ENCODE measurements around the gene ZFP36. TPM values are rescaled to one million over a fixed set of nuclear protein-coding genes. Genes with fewer than 3 reads are reported as not detected.
"Not testable (repeated sequence)": the region's sequence is repeated elsewhere in the genome, so short reads cannot be mapped to it uniquely, and the experiment has no call there.

ZFP36 gene

GRCh38 chr19:39448271-39448670, 41.6 kb downstream of the ZFP36 start:
- H2BK5ac ChIP-seq (ENCODE audit: low read length) = no peak overlapping the region
- H2BK12ac ChIP-seq (ENCODE audit: low read length) = no peak overlapping the region
- H2AK5ac ChIP-seq (ENCODE audit: low read depth, low read length) = no peak overlapping the region
- H3K14ac ChIP-seq (ENCODE audit: low read length) = no peak overlapping the region
- no peak for DNase-seq (ENCODE audit: low spot score)
- no peak overlapping the region for H3K4ac ChIP-seq (ENCODE audit: low read length)
- H4K91ac ChIP-seq (ENCODE audit: low read depth, low read length, poor library complexity) = no peak overlapping the region
- H3K9ac ChIP-seq (ENCODE audit: low read depth, low read length, poor library complexity) = no peak overlapping the region
- no peak overlapping the region for H3K4me2 ChIP-seq (ENCODE audit: insufficient read depth, low read length, poor library complexity, severe bottlenecking)
- no peak overlapping the region for H3K27ac ChIP-seq (replicated peaks; ENCODE audit: low read length)
- no peak overlapping the region for H2BK15ac ChIP-seq (ENCODE audit: low read length)
- H3K79me1 ChIP-seq (ENCODE audit: low read depth, low read length) = peaks cover 27% of the 10 kb centered on the region
- H3K9me3 ChIP-seq (replicated peaks in 1 of 2; ENCODE audit: control insufficient read depth in 2 of 2, insufficient read depth in 1 of 2, low read depth in 1 of 2, low read length in 2 of 2) = no peaks in the 10 kb centered on the region
- no peak overlapping the region for H3K4me3 ChIP-seq (ENCODE audit: low read length in 2 of 2)
- no peak overlapping the region for H2BK120ac ChIP-seq (ENCODE audit: low read depth, low read length)
- peaks cover 18 to 62% of the 10 kb centered on the region in 2 donors for H3K36me3 ChIP-seq (replicated peaks in 1 of 2; ENCODE audit: control insufficient read depth in 2 of 2, insufficient read depth in 2 of 2, low read length in 2 of 2)
- no peak overlapping the region for H3K23ac ChIP-seq (ENCODE audit: low read depth, low read length, poor library complexity)
- H3K4me1 ChIP-seq (ENCODE audit: control insufficient read depth in 2 of 2, insufficient read depth in 1 of 2, low read depth in 1 of 2, low read length in 2 of 2) = peaks cover 3 to 6% of the 10 kb centered on the region in 2 donors
- no peak overlapping the region for H4K8ac ChIP-seq (ENCODE audit: low read depth, low read length)
- no peak overlapping the region for H2AFZ ChIP-seq (ENCODE audit: low read length)
- WGBS, 2 donors (ENCODE audit: extremely low coverage in 2 of 2, insufficient read length in 2 of 2, insufficient replicate concordance in 1 of 2) = no CpG with 5 or more reads among the region's 3 CpGs
- no peak overlapping the region for H3K18ac ChIP-seq (ENCODE audit: low read length)
- no peaks in the 10 kb centered on the region for H3K27me3 ChIP-seq (ENCODE audit: control insufficient read depth in 3 of 3, insufficient read depth in 3 of 3, low read depth in 1 of 3, low read length in 3 of 3)

- Histone ChIP-seq H4K8ac (ENCODE audit: low read depth, low read length) (no peak overlapping the region), H3K23ac (ENCODE audit: low read depth, low read length, poor library complexity) (no peak overlapping the region), H2BK5ac (ENCODE audit: low read length) (no peak overlapping the region), H2BK120ac (ENCODE audit: low read depth, low read length) (no peak overlapping the region), H3K18ac (ENCODE audit: low read length) (no peak overlapping the region), H2BK12ac (ENCODE audit: low read length) (no peak overlapping the region), H3K9ac (ENCODE audit: low read depth, low read length, poor library complexity) (no peak overlapping the region), H3K27me3 (ENCODE audit: control insufficient read depth in 3 of 3, insufficient read depth in 3 of 3, low read depth in 1 of 3, low read length in 3 of 3) (no peaks in the 10 kb centered on the region), H3K36me3 (replicated peaks in 1 of 2; ENCODE audit: control insufficient read depth in 2 of 2, insufficient read depth in 2 of 2, low read length in 2 of 2) (peaks cover 18 to 72% of the 10 kb centered on the region in 2 donors), H4K91ac (ENCODE audit: low read depth, low read length, poor library complexity) (no peak overlapping the region), H2BK15ac (ENCODE audit: low read length) (no peak overlapping the region), H3K9me3 (replicated peaks in 1 of 2; ENCODE audit: control insufficient read depth in 2 of 2, insufficient read depth in 1 of 2, low read depth in 1 of 2, low read length in 2 of 2) (no peaks in the 10 kb centered on the region), H2AFZ (ENCODE audit: low read length) (no peak overlapping the region), H2AK5ac (ENCODE audit: low read depth, low read length) (no peak overlapping the region), H3K4ac (ENCODE audit: low read length) (no peak overlapping the region), H3K4me2 (ENCODE audit: insufficient read depth, low read length, poor library complexity, severe bottlenecking) (no peak overlapping the region), H3K4me3 (ENCODE audit: low read length in 2 of 2) (no peak overlapping the region), H3K79me1 (ENCODE audit: low read depth, low read length) (peaks cover 27% of the 10 kb centered on the region), H3K14ac (ENCODE audit: low read length) (no peak overlapping the region), H3K4me1 (ENCODE audit: control insufficient read depth in 2 of 2, insufficient read depth in 1 of 2, low read depth in 1 of 2, low read length in 2 of 2) (peaks cover 3 to 6% of the 10 kb centered on the region in 2 donors), H3K27ac (replicated peaks; ENCODE audit: low read length) (no peak overlapping the region)
- no CpG with 5 or more reads among the region's 8 CpGs for WGBS, 2 donors (ENCODE audit: extremely low coverage in 2 of 2, insufficient read length in 2 of 2, insufficient replicate concordance in 1 of 2)
- DNase-seq (ENCODE audit: low spot score) = no peak
Measured at GRCh38 chr19:39449116-39449797, 42.6 kb downstream of the ZFP36 start.

GRCh38 chr19:39451257-39451656, 44.6 kb downstream of the ZFP36 start:
- H2BK15ac ChIP-seq (ENCODE audit: low read length) = not testable (repeated sequence)

More at GRCh38 chr19:39451257-39451656, 44.6 kb downstream of the ZFP36 start:
- H3K9me3 ChIP-seq (replicated peaks in 1 of 2; ENCODE audit: control insufficient read depth in 2 of 2, insufficient read depth in 1 of 2, low read depth in 1 of 2, low read length in 2 of 2); H4K8ac ChIP-seq (ENCODE audit: low read depth, low read length); H2AFZ ChIP-seq (ENCODE audit: low read length); H3K27ac ChIP-seq (replicated peaks; ENCODE audit: low read length); DNase-seq (ENCODE audit: low spot score); H2AK5ac ChIP-seq (ENCODE audit: low read depth, low read length); H3K27me3 ChIP-seq (ENCODE audit: control insufficient read depth in 3 of 3, insufficient read depth in 3 of 3, low read depth in 1 of 3, low read length in 3 of 3); H3K4ac ChIP-seq (ENCODE audit: low read length); H3K4me2 ChIP-seq (ENCODE audit: insufficient read depth, low read length, poor library complexity, severe bottlenecking); H3K23ac ChIP-seq (ENCODE audit: low read depth, low read length, poor library complexity); H2BK120ac ChIP-seq (ENCODE audit: low read depth, low read length); H2BK5ac ChIP-seq (ENCODE audit: low read length); H3K14ac ChIP-seq (ENCODE audit: low read length); H3K4me3 ChIP-seq (ENCODE audit: low read length in 2 of 2); H2BK12ac ChIP-seq (ENCODE audit: low read length); H3K18ac ChIP-seq (ENCODE audit: low read length); H3K9ac ChIP-seq (ENCODE audit: low read depth, low read length, poor library complexity); H4K91ac ChIP-seq (ENCODE audit: low read depth, low read length, poor library complexity); H3K4me1 ChIP-seq (ENCODE audit: control insufficient read depth in 2 of 2, insufficient read depth in 1 of 2, low read depth in 1 of 2, low read length in 2 of 2): not testable (repeated sequence)
- no CpG with 5 or more reads among the region's 8 CpGs for WGBS, 2 donors (ENCODE audit: extremely low coverage in 2 of 2, insufficient read length in 2 of 2, insufficient replicate concordance in 1 of 2)
- Histone ChIP-seq H3K36me3 (replicated peaks in 1 of 2; ENCODE audit: control insufficient read depth in 2 of 2, insufficient read depth in 2 of 2, low read length in 2 of 2) (peaks cover 18 to 78% of the 10 kb centered on the region in 2 donors), H3K79me1 (ENCODE audit: low read depth, low read length) (peaks cover 23% of the 10 kb centered on the region)

Small RNA genes within 50 kb of the gene (small RNA-seq; reads per million reads assigned to genes)
- gene MIR4530 (ENCODE audit: insufficient read depth) (not detected), gene RN7SL566P (ENCODE audit: insufficient read depth) (not detected)

All from neuronal stem cell (in vitro differentiated cells).